Psoas muscle (tissue), 8 donors: ENCODE measurements around the gene RBFOX2. TPM values are rescaled to one million over a fixed set of nuclear protein-coding genes. Genes with fewer than 3 reads are reported as not detected.
"Not testable (repeated sequence)": the region's sequence is repeated elsewhere in the genome, so short reads cannot be mapped to it uniquely, and the experiment has no call there.

Experiments used
- ATAC-seq, 4 donors: fragments of 200-7000 bp; cut with Tn5 transposase; one replicate each; pipeline ENCODE4 v1.9.1; 2020; ENCODE audit warnings: moderate library complexity in 3 of 4, mild to moderate bottlenecking in 2 of 4
- DNase-seq, 2 donors: peaks; one replicate each; pipeline ENCODE4 v3.0.0-alpha.2; 2020
- H3K27ac ChIP-seq: fragments of 200-600 bp; one replicate; pipeline ENCODE4 v1.8.0; 2022
- H3K27me3 ChIP-seq, 3 donors: fragments of 200-600 bp in 1 of 3; one replicate each; pipeline versions ENCODE4 v1.6.1 to v1.8.0; 2013 to 2022; ENCODE audit warnings: low read length in 2 of 3, mild to moderate bottlenecking in 2 of 3, moderate library complexity in 1 of 3; ENCODE audit not compliant: insufficient read depth in 3 of 3
- H3K36me3 ChIP-seq, 2 donors: fragments of 200-600 bp in 1 of 2; one replicate each; pipeline versions ENCODE4 v1.6.1 to v1.8.0; 2013 to 2022; ENCODE audit warnings: low read depth in 1 of 2, mild to moderate bottlenecking in 1 of 2, moderate library complexity in 1 of 2; ENCODE audit not compliant: insufficient read depth in 1 of 2
- H3K4me1 ChIP-seq: fragments of 200-600 bp; one replicate; pipeline ENCODE4 v1.8.0; 2022
- H3K4me3 ChIP-seq: fragments of 200-600 bp; one replicate; pipeline ENCODE4 v1.8.0; 2022; ENCODE audit warnings: mild to moderate bottlenecking
- H3K9me3 ChIP-seq: fragments of 200-600 bp; one replicate; pipeline ENCODE4 v1.8.0; 2022
- CTCF ChIP-seq: fragments of 200-600 bp; IDR thresholded peaks from one replicate; pipeline ENCODE4 v1.8.0; 2022; ENCODE audit warnings: antibody characterized with exemption
- WGBS, 3 donors: extraction: QIAGEN DNeasy Blood & Tissue Kit; methylation state at CpG; one replicate each; pipeline versions ENCODE4 v1.1.6 to v1.1.7; 2013; 5-methylcytosine and 5-hydroxymethylcytosine counted together
- intact Hi-C, 2 donors: fragments of 100-400 bp; cut with DNase I; formaldehyde crosslinking; loops; one replicate each; pipeline versions ENCODE4 v1.11.0 to v1.14.2; 2022
- polyA plus RNA-seq, 3 donors: library from polyadenylated mRNA; stranded (reverse); fragments of 200-250 nt; gene quantifications; one replicate each; pipeline ENCODE4 v1.2.3, GENCODE V29; 2013
- total RNA-seq, 4 donors: library from RNA; stranded (reverse); fragmentation: NEBNext Ultra II Directional in 2 of 4; extraction: Animal tissue kit (Norgen Biotek cat#: 25700) in 2 of 4; gene quantifications; one replicate each; pipeline versions ENCODE4 v1.2.1 to v1.2.4, GENCODE V29; 2021 to 2023
- donor health status: healthy with polysubstance abuse.
- donor health status: DM: no; HTN: no; CAD: no; lungs with moderate emphysema.
- donor health status: Bipolar disorder and iron deficiency.
- donor health status: healthy.
- donor health status: DM: yes; HTN: yes; CAD: no.
- donor health status: DM: no; HTN: no; CAD: no.
- donor health status: DM: no; HTN: no; CAD: no.
- donor health status: DM: yes; HTN: yes; CAD: no.

RBFOX2 gene
- total and polyA plus RNA-seq, 7 donors = 7.7 to 50.4 (median 28.4) TPM

DNA sequence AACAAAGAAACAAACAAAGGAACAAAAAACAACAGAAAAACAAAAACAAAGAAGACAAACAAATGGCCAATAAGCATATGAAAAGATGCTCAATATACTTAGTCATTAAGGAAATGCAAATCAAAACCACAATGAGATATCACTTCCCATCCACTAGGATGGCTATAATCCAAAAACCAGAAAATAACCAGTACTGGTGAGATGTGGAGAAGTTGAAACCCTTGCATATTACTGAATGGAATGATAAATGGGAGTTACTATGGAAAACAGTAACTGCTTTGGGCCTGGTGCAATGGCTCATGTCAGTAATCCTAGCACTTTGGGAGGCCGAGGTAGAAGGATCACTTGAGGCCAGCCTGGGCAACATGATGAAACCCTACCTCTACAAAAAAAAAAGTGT is 44.9 kb upstream of the RBFOX2 start:
- Histone ChIP-seq H3K4me1 (no peaks in the 10 kb centered on the region), H3K27ac (no peak overlapping the region), H3K4me3 (no peak overlapping the region), H3K36me3 (no peaks in the 10 kb centered on the region), H3K9me3 (no peaks in the 10 kb centered on the region), H3K27me3 (no peaks in the 10 kb centered on the region)
- DNase-seq (no peak), ATAC-seq (no peak)
- TF ChIP-seq CTCF = no peak
- intact Hi-C loops = no loop called here
- 88 to 100% (median 93%) methylated on average over 1 of the region's 1 CpG for WGBS, 3 donors

DNA sequence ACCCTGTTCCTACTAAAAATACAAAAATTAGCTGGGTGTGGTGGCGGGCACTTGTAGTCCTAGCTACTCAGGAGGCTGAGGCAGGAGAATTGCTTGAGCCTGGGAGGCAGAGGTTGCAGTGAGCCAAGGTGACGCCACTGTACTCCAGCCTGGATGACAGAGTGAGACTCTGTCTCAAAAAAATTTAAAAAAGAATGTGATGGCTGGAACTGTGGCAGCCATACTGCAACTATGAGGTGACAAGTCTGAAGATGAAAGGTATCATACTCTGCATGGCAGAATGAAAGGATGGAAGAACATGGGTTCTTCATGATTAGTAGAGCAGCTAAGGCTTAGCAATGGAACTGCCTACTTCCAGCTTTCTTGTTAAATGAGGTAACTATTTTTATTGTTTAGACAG is 42.0 kb upstream of the RBFOX2 start:
- WGBS, 3 donors = 90 to 100% (median 98%) methylated on average over 2 of the region's 2 CpGs
- H3K36me3 ChIP-seq, H3K4me1 ChIP-seq, H3K27me3 ChIP-seq, ATAC-seq, H3K9me3 ChIP-seq, H3K4me3 ChIP-seq, intact Hi-C loops, DNase-seq, H3K27ac ChIP-seq: not testable (repeated sequence)

- no peak for DNase-seq
- no peaks in the 10 kb centered on the region for H3K9me3 ChIP-seq
- TF ChIP-seq CTCF = no peak
- no peaks in the 10 kb centered on the region for H3K36me3 ChIP-seq
- H3K27ac ChIP-seq = no peak overlapping the region
- no peaks in the 10 kb centered on the region for H3K4me1 ChIP-seq
- WGBS, 3 donors = 86 to 89% (median 87%) methylated on average over 10 of the region's 10 CpGs
- no peaks in the 10 kb centered on the region for H3K27me3 ChIP-seq
- ATAC-seq = no peak
- H3K4me3 ChIP-seq = no peak overlapping the region
- intact Hi-C loops = loop anchor here (5.0 kb wide), 3 partner anchors 42 to 137 kb away; partner anchors contain the start of gene RBFOX2 (in 1 of the 2)
Observed at GRCh38 chr22:36069368-36069767, 40.7 kb upstream of the RBFOX2 start.

- no peak for ATAC-seq
- Histone ChIP-seq H3K36me3 (no peaks in the 10 kb centered on the region), H3K9me3 (no peaks in the 10 kb centered on the region), H3K27me3 (no peaks in the 10 kb centered on the region), H3K27ac (no peak overlapping the region), H3K4me3 (no peak overlapping the region), H3K4me1 (no peaks in the 10 kb centered on the region)
- TF ChIP-seq CTCF = no peak
- 67 to 73% (median 71%) methylated on average over 6 of the region's 6 CpGs for WGBS, 3 donors
- intact Hi-C loops = loop anchor here (5.0 kb wide), 3 partner anchors 42 to 137 kb away; partner anchors contain the start of gene RBFOX2 (in 1 of the 2)
- DNase-seq = no peak
Observed at GRCh38 chr22:36068776-36069344, 40.2 kb upstream of the RBFOX2 start.

DNA sequence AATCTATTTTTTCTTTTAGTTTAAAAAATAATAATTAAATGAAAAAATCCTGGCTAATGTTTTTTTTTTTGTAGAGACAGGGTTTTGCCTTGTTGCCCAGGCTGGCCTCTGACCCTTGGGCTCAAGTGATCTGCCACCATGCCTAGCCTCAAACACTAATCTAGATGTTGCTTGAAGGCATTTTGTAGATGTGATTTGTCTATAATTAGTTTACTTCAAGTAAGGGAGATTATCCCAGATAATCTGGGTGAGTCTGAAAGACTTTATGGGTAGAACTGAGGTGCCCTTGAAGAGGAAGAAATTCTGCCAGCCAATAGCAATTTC is 38.6 kb upstream of the RBFOX2 start:
- DNase-seq (no peak), ATAC-seq (no peak)
- Histone ChIP-seq H3K4me1 (no peaks in the 10 kb centered on the region), H3K9me3 (no peaks in the 10 kb centered on the region), H3K36me3 (no peaks in the 10 kb centered on the region), H3K27me3 (no peaks in the 10 kb centered on the region), H3K4me3 (no peak overlapping the region), H3K27ac (no peak overlapping the region)
- intact Hi-C loops = loop anchor here (2.0 to 5.0 kb wide), 4 partner anchors 40 to 136 kb away; partner anchors contain the start of gene RBFOX2 (in 1 of the 2)
- TF ChIP-seq CTCF = no peak
